ENCODE results near the gene ALPL.
A peak's percentile ranks its signal among the peaks of the same experiment; 100 is the strongest.

The ALPL gene

GRCh38 chr1:21618561-21619374 lies 109.5 kb downstream of the ALPL start:
- no peak overlapping the region for H3K27ac ChIP-seq (ENCODE audit: extremely low read depth, low read depth, low read length)
- ChIA-PET POLR2A (no interaction called here), CTCF (no interaction called here)
- TF ChIP-seq ZNF398 (tag by site-specific recombination; IDR thresholded peaks at IDR 0.05) (peak; percentile 58; the same call in 1 of the 2 replicates), ZNF366 (tag by site-specific recombination; conservative IDR thresholded peaks at IDR 0.05) (no peak), KLF1 (tag by site-specific recombination; IDR thresholded peaks at IDR 0.05) (peak; percentile 76), SP2 (tag by site-specific recombination; IDR thresholded peaks at IDR 0.05) (peak; percentile 31), WT1 (tag by site-specific recombination; IDR thresholded peaks at IDR 0.05) (peak; percentile 54; the same call in 1 of the 2 replicates)
- H3K36me3 ChIP-seq (ENCODE audit: control insufficient read depth in 2 of 2, insufficient read depth in 1 of 2, low read length in 2 of 2): no peaks in the 10 kb centered on the region
- no peak overlapping the region for H3K4me3 ChIP-seq (ENCODE audit: low read depth, low read length)
- no peaks in the 10 kb centered on the region for H3K9me3 ChIP-seq (ENCODE audit: control insufficient read depth, insufficient read depth, low read depth, low read length)
- H3K4me1 ChIP-seq (ENCODE audit: control insufficient read depth, insufficient read depth, low read length): peaks cover 4% of the 10 kb centered on the region; the same call in 1 of the 2 replicates

- H3K9me3 ChIP-seq (ENCODE audit: control insufficient read depth, insufficient read depth, low read depth, low read length): no peaks in the 10 kb centered on the region
- H3K27ac ChIP-seq (ENCODE audit: extremely low read depth, low read depth, low read length): no peak overlapping the region
- ChIA-PET CTCF (no interaction called here), POLR2A (no interaction called here)
- H3K36me3 ChIP-seq (ENCODE audit: control insufficient read depth in 2 of 2, insufficient read depth in 1 of 2, low read length in 2 of 2): no peaks in the 10 kb centered on the region
- peaks cover 4% of the 10 kb centered on the region; the same call in 1 of the 2 replicates for H3K4me1 ChIP-seq (ENCODE audit: control insufficient read depth, insufficient read depth, low read length)
- H3K4me3 ChIP-seq (ENCODE audit: low read depth, low read length): no peak overlapping the region
- TF ChIP-seq ZNF596 (tag by site-specific recombination; IDR thresholded peaks at IDR 0.05): no peak
- TF ChIP-seq SALL2 (tag by site-specific recombination; IDR thresholded peaks at IDR 0.05; ENCODE audit: borderline replicate concordance): no peak
- no peak for TF ChIP-seq ZFP41 (tag by site-specific recombination; IDR thresholded peaks at IDR 0.05; ENCODE audit: borderline replicate concordance)
- TF ChIP-seq ZNF514 (tag by site-specific recombination; IDR thresholded peaks at IDR 0.05): no peak
- TF ChIP-seq MYNN (tag by site-specific recombination; IDR thresholded peaks at IDR 0.05; ENCODE audit: borderline replicate concordance): no peak
- TF ChIP-seq ZNF837 (tag by site-specific recombination; IDR thresholded peaks at IDR 0.05): no peak
- no peak for TF ChIP-seq ZNF658 (tag by site-specific recombination; IDR thresholded peaks at IDR 0.05)
- no peak for TF ChIP-seq ZNF623 (tag by site-specific recombination; IDR thresholded peaks at IDR 0.05)
- TF ChIP-seq ZNF843 (tag by site-specific recombination; IDR thresholded peaks at IDR 0.05): no peak
- no peak for TF ChIP-seq HOXA7 (CRISPR knock-in tag; IDR thresholded peaks at IDR 0.05; ENCODE audit: borderline replicate concordance)
- no peak for TF ChIP-seq CTCF (tag by site-specific recombination; IDR thresholded peaks at IDR 0.05)
- no peak for TF ChIP-seq OSR2 (tag by site-specific recombination; IDR thresholded peaks at IDR 0.05)
- 0 out of 2 replicates have a peak, but pooled peaks have one; percentile 3 for TF ChIP-seq GLIS2 (tag by site-specific recombination; IDR thresholded peaks at IDR 0.05)
- peak; percentile 4; the same call in 1 of the 2 replicates for TF ChIP-seq EGR2 (tag by site-specific recombination; IDR thresholded peaks at IDR 0.05; ENCODE audit: low read depth)
- no peak for TF ChIP-seq SETDB1 (IDR thresholded peaks at IDR 0.05; ENCODE audit: insufficient read length, low read length)
- no peak for TF ChIP-seq ZNF626 (tag by site-specific recombination; IDR thresholded peaks at IDR 0.05)
- TF ChIP-seq ZFP37 (tag by site-specific recombination; IDR thresholded peaks at IDR 0.05): no peak
These were observed 110.2 kb downstream of the ALPL start for GRCh38 chr1:21619375-21619947.
